ENCODE results near the gene CDK14.
A peak's percentile ranks its signal among the peaks of the same experiment; 100 is the strongest.
"Not testable (repeated sequence)": the region's sequence is repeated elsewhere in the genome, so short reads cannot be mapped to it uniquely, and the experiment has no call there.

The CDK14 gene

GRCh38 chr7:90777886-90778285, 181.8 kb downstream of the CDK14 start:
- no peak for DNase-seq

- DNase-seq, result no peak
Observed at GRCh38 chr7:90788052-90788451, 191.9 kb downstream of the CDK14 start.

GRCh38 chr7:90789736-90790306, 193.7 kb downstream of the CDK14 start:
- DNase-seq, result no peak

- no peak for DNase-seq
Observed at GRCh38 chr7:90791596-90791995, 195.5 kb downstream of the CDK14 start.

GRCh38 chr7:90792301-90792700, 196.2 kb downstream of the CDK14 start:
- DNase-seq, result no peak

GRCh38 chr7:90794234-90794633, 198.1 kb downstream of the CDK14 start:
- not testable (repeated sequence) for DNase-seq

GRCh38 chr7:90797596-90797995, 201.5 kb downstream of the CDK14 start:
- no peak for DNase-seq

- no peak for DNase-seq
Observed at GRCh38 chr7:90804370-90804769, 208.2 kb downstream of the CDK14 start.

GRCh38 chr7:90815552-90815951, 219.4 kb downstream of the CDK14 start:
- DNase-seq, result not testable (repeated sequence)

- peak in 2 of 56 donors; percentile 1 to 13 for DNase-seq
Observed at GRCh38 chr7:90816511-90817142, 220.5 kb downstream of the CDK14 start.

- no peak for DNase-seq
Observed at GRCh38 chr7:90817151-90817550, 221.0 kb downstream of the CDK14 start.

GRCh38 chr7:90817846-90818245, 221.7 kb downstream of the CDK14 start:
- DNase-seq, result no peak

- no peak for DNase-seq
Observed at GRCh38 chr7:90818341-90818740, 222.2 kb downstream of the CDK14 start.

GRCh38 chr7:90821961-90822620, 226.0 kb downstream of the CDK14 start:
- DNase-seq, result no peak

GRCh38 chr7:90824386-90825307, 228.5 kb downstream of the CDK14 start:
- DNase-seq, result no peak

GRCh38 chr7:90825779-90826178, 229.7 kb downstream of the CDK14 start:
- no peak for DNase-seq

- DNase-seq, result no peak
Observed at GRCh38 chr7:90828601-90829000, 232.5 kb downstream of the CDK14 start.

- DNase-seq, result no peak
Observed at GRCh38 chr7:90830308-90830707, 234.2 kb downstream of the CDK14 start.

- no peak for DNase-seq
Observed at GRCh38 chr7:90832726-90833125, 236.6 kb downstream of the CDK14 start.

- DNase-seq, result no peak
Observed at GRCh38 chr7:90833443-90833842, 237.3 kb downstream of the CDK14 start.

- no peak for DNase-seq
Observed at GRCh38 chr7:90834771-90835170, 238.7 kb downstream of the CDK14 start.

GRCh38 chr7:90835861-90836260, 239.7 kb downstream of the CDK14 start:
- DNase-seq, result no peak
